ENCODE data around the gene XPOT. TPM values are rescaled to one million over a fixed set of nuclear protein-coding genes. Genes with fewer than 3 reads are reported as not detected.

Gene XPOT
- total and polyA plus RNA-seq, 4 donors = 16.7 to 44.8 (median 23.8) TPM

DNA sequence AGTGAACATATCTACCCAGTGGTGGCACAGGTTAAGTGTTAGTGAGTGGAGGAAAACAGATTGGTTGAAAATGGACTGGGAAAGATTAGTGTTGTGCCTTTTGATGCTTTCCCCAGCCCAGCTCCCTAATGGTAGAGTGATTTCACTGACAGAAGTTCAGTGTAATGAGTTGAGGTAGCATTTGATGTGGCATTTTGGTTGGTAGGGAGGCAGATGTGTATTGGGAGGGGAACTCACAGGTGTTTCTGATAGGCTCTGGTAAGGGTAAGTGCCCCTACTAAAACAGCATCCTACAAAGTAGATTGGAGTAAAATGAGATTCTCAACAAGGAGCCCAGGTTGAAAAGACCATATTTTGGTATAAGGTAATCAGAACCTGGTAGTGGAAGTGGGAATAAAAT, 51.9 kb downstream of the XPOT start:
- Histone ChIP-seq H3K36me3 (ENCODE audit: control insufficient read depth in 4 of 4, insufficient read depth in 3 of 4, low read depth in 1 of 4, low read length in 3 of 4) (peaks cover 0 to 9% (median 1%) of the 10 kb centered on the region in 4 donors), H3K4me1 (ENCODE audit: control insufficient read depth in 4 of 4, insufficient read depth in 4 of 4, low read length in 3 of 4) (peaks cover under 1 to 18% (median 12%) of the 10 kb centered on the region in 4 donors), H3K4me3 (ENCODE audit: low read depth in 1 of 3, low read length in 3 of 3) (no peak overlapping the region), H3K27me3 (ENCODE audit: control insufficient read depth in 4 of 4, insufficient read depth in 4 of 4, low read length in 3 of 4) (no peaks in the 10 kb centered on the region), H3K9ac (ENCODE audit: low read depth in 1 of 2, low read length in 2 of 2) (no peak overlapping the region), H3K9me3 (ENCODE audit: control insufficient read depth in 4 of 4, low read length in 3 of 4) (no peaks in the 10 kb centered on the region), H3K27ac (ENCODE audit: low read depth in 1 of 2, low read length in 2 of 2) (peak overlapping the region in 1 of 2 donors; percentile 58)
- TF ChIP-seq JUND (IDR thresholded peaks at IDR 0.05) (no peak), SP1 (IDR thresholded peaks at IDR 0.05) (no peak), ZBTB33 (IDR thresholded peaks at IDR 0.05) (no peak), HNF4G (IDR thresholded peaks at IDR 0.05) (no peak), FOXA2 (IDR thresholded peaks at IDR 0.05) (no peak), RXRA (IDR thresholded peaks at IDR 0.05) (no peak), NR2F2 (IDR thresholded peaks at IDR 0.05) (no peak), EGR1 (IDR thresholded peaks at IDR 0.05; ENCODE audit: low read depth in 2 of 2) (no peak), TAF1 (conservative IDR thresholded peaks at IDR 0.05) (no peak), HNF4A (conservative IDR thresholded peaks at IDR 0.05) (no peak), RAD21 (IDR thresholded peaks at IDR 0.05) (no peak), MAX (IDR thresholded peaks at IDR 0.05) (no peak), CTCF (IDR thresholded peaks at IDR 0.05; ENCODE audit: low read depth, low read length, missing input control) (no peak), FOXA1 (IDR thresholded peaks at IDR 0.05) (no peak), GABPA (IDR thresholded peaks at IDR 0.05 in 1 of 2, conservative IDR thresholded peaks at IDR 0.05 in 1 of 2) (no peak), YY1 (IDR thresholded peaks at IDR 0.05) (no peak)
- TF ChIP-seq, protein P1, sequence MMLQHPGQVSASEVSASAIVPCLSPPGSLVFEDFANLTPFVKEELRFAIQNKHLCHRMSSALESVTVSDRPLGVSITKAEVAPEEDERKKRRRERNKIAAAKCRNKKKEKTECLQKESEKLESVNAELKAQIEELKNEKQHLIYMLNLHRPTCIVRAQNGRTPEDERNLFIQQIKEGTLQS (IDR thresholded peaks at IDR 0.05) = no peak
- TF ChIP-seq, protein P2, sequence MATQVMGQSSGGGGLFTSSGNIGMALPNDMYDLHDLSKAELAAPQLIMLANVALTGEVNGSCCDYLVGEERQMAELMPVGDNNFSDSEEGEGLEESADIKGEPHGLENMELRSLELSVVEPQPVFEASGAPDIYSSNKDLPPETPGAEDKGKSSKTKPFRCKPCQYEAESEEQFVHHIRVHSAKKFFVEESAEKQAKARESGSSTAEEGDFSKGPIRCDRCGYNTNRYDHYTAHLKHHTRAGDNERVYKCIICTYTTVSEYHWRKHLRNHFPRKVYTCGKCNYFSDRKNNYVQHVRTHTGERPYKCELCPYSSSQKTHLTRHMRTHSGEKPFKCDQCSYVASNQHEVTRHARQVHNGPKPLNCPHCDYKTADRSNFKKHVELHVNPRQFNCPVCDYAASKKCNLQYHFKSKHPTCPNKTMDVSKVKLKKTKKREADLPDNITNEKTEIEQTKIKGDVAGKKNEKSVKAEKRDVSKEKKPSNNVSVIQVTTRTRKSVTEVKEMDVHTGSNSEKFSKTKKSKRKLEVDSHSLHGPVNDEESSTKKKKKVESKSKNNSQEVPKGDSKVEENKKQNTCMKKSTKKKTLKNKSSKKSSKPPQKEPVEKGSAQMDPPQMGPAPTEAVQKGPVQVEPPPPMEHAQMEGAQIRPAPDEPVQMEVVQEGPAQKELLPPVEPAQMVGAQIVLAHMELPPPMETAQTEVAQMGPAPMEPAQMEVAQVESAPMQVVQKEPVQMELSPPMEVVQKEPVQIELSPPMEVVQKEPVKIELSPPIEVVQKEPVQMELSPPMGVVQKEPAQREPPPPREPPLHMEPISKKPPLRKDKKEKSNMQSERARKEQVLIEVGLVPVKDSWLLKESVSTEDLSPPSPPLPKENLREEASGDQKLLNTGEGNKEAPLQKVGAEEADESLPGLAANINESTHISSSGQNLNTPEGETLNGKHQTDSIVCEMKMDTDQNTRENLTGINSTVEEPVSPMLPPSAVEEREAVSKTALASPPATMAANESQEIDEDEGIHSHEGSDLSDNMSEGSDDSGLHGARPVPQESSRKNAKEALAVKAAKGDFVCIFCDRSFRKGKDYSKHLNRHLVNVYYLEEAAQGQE (IDR thresholded peaks at IDR 0.05) = no peak
- no peak for DNase-seq (ENCODE audit: low spot score)

Measured in liver (tissue), 9 donors.